Colonic mucosa (tissue), 4 donors: ENCODE measurements around the gene HOXD9. TPM values are rescaled to one million over a fixed set of nuclear protein-coding genes. Genes with fewer than 3 reads are reported as not detected.

Source experiments
- DNase-seq: peaks from one replicate; pipeline ENCODE4 v3.0.0-alpha.2; 2020
- H3K27ac ChIP-seq: fragments of 200-600 bp; one replicate; pipeline ENCODE4 v1.8.0; 2021
- H3K27me3 ChIP-seq: fragments of 200-600 bp; one replicate; pipeline ENCODE4 v1.8.0; 2021
- H3K36me3 ChIP-seq: fragments of 200-600 bp; one replicate; pipeline ENCODE4 v1.8.0; 2021
- H3K4me1 ChIP-seq: fragments of 200-600 bp; one replicate; pipeline ENCODE4 v1.8.0; 2021; ENCODE audit warnings: mild to moderate bottlenecking
- H3K4me3 ChIP-seq: fragments of 200-600 bp; one replicate; pipeline ENCODE4 v1.8.0; 2021
- H3K9ac ChIP-seq, 2 donors: one replicate each; pipeline ENCODE4 v1.7.0; 2013; ENCODE audit warnings: control low read depth in 2 of 2, low read depth in 2 of 2, low read length in 2 of 2
- H3K9me3 ChIP-seq: fragments of 200-600 bp; one replicate; pipeline ENCODE4 v1.8.0; 2021
- CTCF ChIP-seq: fragments of 200-600 bp; IDR thresholded peaks from one replicate; pipeline ENCODE4 v1.8.0; 2022; ENCODE audit warnings: antibody characterized with exemption, mild to moderate bottlenecking
- intact Hi-C: fragments of 100-400 bp; cut with DNase I; formaldehyde crosslinking; loops from one replicate; pipeline ENCODE4 v1.14.1; 2022
- total RNA-seq, 2 donors: library from RNA; stranded (reverse); fragmentation: NEBNext Ultra II Directional in 1 of 2; extraction: Animal tissue kit (Norgen Biotek cat#: 25700) in 1 of 2; gene quantifications; one replicate each; pipeline ENCODE4 v1.2.1, GENCODE V29; 2021
- donor health status: healthy.
- donor health status: DM: no; HTN: no; CAD: no.
- donor health status: DM: no; HTN: no; CAD: no.

The HOXD9 gene
- total RNA-seq, 2 donors from 2014 or later, result 0.86 to 1.7 TPM

- Histone ChIP-seq H3K4me3 (no peak overlapping the region), H3K27ac (no peak overlapping the region), H3K36me3 (no peaks in the 10 kb centered on the region), H3K27me3 (peaks cover 91% of the 10 kb centered on the region), H3K9ac (no peak overlapping the region), H3K9me3 (no peaks in the 10 kb centered on the region), H3K4me1 (no peaks in the 10 kb centered on the region)
- intact Hi-C loops, result no loop called here
- no peak for DNase-seq
- no peak for TF ChIP-seq CTCF
Measured at GRCh38 chr2:176076796-176077195, 45.7 kb upstream of the HOXD9 start.

- intact Hi-C loops, result no loop called here
- Histone ChIP-seq H3K9me3 (no peaks in the 10 kb centered on the region), H3K9ac (no peak overlapping the region), H3K27ac (no peak overlapping the region), H3K27me3 (peaks cover 93% of the 10 kb centered on the region), H3K4me3 (no peak overlapping the region), H3K4me1 (no peaks in the 10 kb centered on the region), H3K36me3 (no peaks in the 10 kb centered on the region)
- no peak for DNase-seq
- no peak for TF ChIP-seq CTCF
Measured at GRCh38 chr2:176078541-176079284, 43.8 kb upstream of the HOXD9 start.

GRCh38 chr2:176079285-176079830, 43.2 kb upstream of the HOXD9 start:
- Histone ChIP-seq H3K27me3 (peaks cover 95% of the 10 kb centered on the region), H3K9ac (no peak overlapping the region), H3K27ac (no peak overlapping the region), H3K4me1 (no peaks in the 10 kb centered on the region), H3K4me3 (peak overlapping the region; percentile 25), H3K9me3 (no peaks in the 10 kb centered on the region), H3K36me3 (no peaks in the 10 kb centered on the region)
- no peak for DNase-seq
- TF ChIP-seq CTCF, result no peak
- intact Hi-C loops, result no loop called here

- Histone ChIP-seq H3K27me3 (peaks cover 95% of the 10 kb centered on the region), H3K4me1 (peaks cover 3% of the 10 kb centered on the region), H3K4me3 (peak overlapping the region; percentile 25), H3K27ac (no peak overlapping the region), H3K9ac (no peak overlapping the region), H3K9me3 (no peaks in the 10 kb centered on the region), H3K36me3 (no peaks in the 10 kb centered on the region)
- DNase-seq, result no peak
- TF ChIP-seq CTCF, result peak; percentile 73
- intact Hi-C loops, result no loop called here
Measured at GRCh38 chr2:176079831-176080539, 42.5 kb upstream of the HOXD9 start.

- Histone ChIP-seq H3K36me3 (no peaks in the 10 kb centered on the region), H3K9me3 (no peaks in the 10 kb centered on the region), H3K4me3 (peak overlapping the region; percentile 9), H3K27ac (no peak overlapping the region), H3K4me1 (peaks cover 7% of the 10 kb centered on the region), H3K9ac (no peak overlapping the region), H3K27me3 (peaks cover 95% of the 10 kb centered on the region)
- DNase-seq, result no peak
- intact Hi-C loops, result no loop called here
- TF ChIP-seq CTCF, result no peak
Measured at GRCh38 chr2:176080540-176081375, 41.8 kb upstream of the HOXD9 start.
